Activated T-helper 1 cell treated with anti-CD3 and anti-CD28 coated beads, Interleukin-12 subunit alpha, Interleukin-12 subunit beta, Interleukin-2, Interleukin-4 antibody, amounts not matched to agents 30 ng/mL and 10 ng/mL and 1 ng/mL, durations not matched to agents 14 hours and 24 hours and 36 hours (primary cell): Measurements from ENCODE around the gene OR51A7. TPM values are rescaled to one million over a fixed set of nuclear protein-coding genes. Genes with fewer than 3 reads are reported as not detected.
"Not testable (repeated sequence)": the region's sequence is repeated elsewhere in the genome, so short reads cannot be mapped to it uniquely, and the experiment has no call there.

Experiments
- DNase-seq: peaks from one replicate; pipeline ENCODE4 v3.0.0; 2021; ENCODE audit warnings: low spot score
- H3K27ac Mint-ChIP-seq: one replicate; pipeline ENCODE4 v1.8.0; 2021; ENCODE audit warnings: mild to moderate bottlenecking, mixed read lengths
- H3K27me3 Mint-ChIP-seq: one replicate; pipeline ENCODE4 v1.8.0; 2022; ENCODE audit warnings: mild to moderate bottlenecking, moderate library complexity, mixed read lengths; ENCODE audit not compliant: insufficient read depth
- H3K36me3 Mint-ChIP-seq: one replicate; pipeline ENCODE4 v1.8.0; 2021; ENCODE audit warnings: low read depth, mixed read lengths
- H3K4me1 Mint-ChIP-seq: one replicate; pipeline ENCODE4 v1.8.0; 2021; ENCODE audit warnings: low read depth, mixed read lengths
- H3K4me3 Mint-ChIP-seq: one replicate; pipeline ENCODE4 v1.8.0; 2021; ENCODE audit warnings: mild to moderate bottlenecking, moderate library complexity, mixed read lengths
- H3K9me3 Mint-ChIP-seq: one replicate; pipeline ENCODE4 v1.8.0; 2021; ENCODE audit warnings: mixed read lengths
- intact Hi-C: fragments of 100-400 bp; cut with micrococcal nuclease; formaldehyde crosslinking; loops from one replicate; pipeline ENCODE4 v1.15.1; 2024
- total RNA-seq: library from RNA; stranded (reverse); gene quantifications from 2 replicates; pipeline ENCODE4 v1.2.3, GENCODE V29; 2022

Gene OR51A7
- total RNA-seq: not detected in 2 replicates

DNA sequence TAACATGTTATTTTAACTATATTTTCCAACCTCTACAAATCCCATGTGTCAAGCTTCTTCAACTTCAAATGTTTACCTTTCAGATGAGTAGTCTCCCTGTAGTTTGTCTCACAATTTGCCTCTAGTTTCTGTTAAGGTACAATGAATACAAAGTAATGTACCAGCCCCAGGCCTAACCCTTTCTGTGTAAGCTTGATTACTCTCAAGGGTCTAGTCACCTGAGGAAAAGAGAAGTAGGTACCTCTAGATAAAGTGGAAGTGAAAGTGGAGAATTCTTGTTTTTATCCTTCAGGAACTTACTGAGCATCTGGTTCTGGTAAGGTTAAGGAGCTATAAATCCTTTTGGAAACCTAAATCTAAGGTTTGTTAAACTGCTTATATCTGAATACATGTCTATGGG is at the start of gene OR51A7:
TSS of gene OR51A7 (plus strand) at position 300 of the 400 bp plus-strand sequence. CDS start 3,587 bp downstream, outside the sequence.
- no peaks in the 10 kb centered on the region for H3K9me3 Mint-ChIP-seq
- no peaks in the 10 kb centered on the region for H3K36me3 Mint-ChIP-seq
- H3K27ac Mint-ChIP-seq: no peak within 1 kb of the TSS
- no peaks in the 10 kb centered on the region for H3K4me1 Mint-ChIP-seq
- no peak within 1 kb of the TSS for H3K4me3 Mint-ChIP-seq
- H3K27me3 Mint-ChIP-seq: no peaks in the 10 kb centered on the region
- DNase-seq: no peak
- intact Hi-C loops: no loop called here

GRCh38 chr11:4854286-4854685 is 49.3 kb upstream of the OR51A7 start:
- H3K27me3 Mint-ChIP-seq, H3K27ac Mint-ChIP-seq, DNase-seq, H3K36me3 Mint-ChIP-seq, H3K9me3 Mint-ChIP-seq, H3K4me3 Mint-ChIP-seq, H3K4me1 Mint-ChIP-seq, intact Hi-C loops: not testable (repeated sequence)

- Mint-ChIP-seq H3K27me3 (no peaks in the 10 kb centered on the region), H3K4me3 (no peak overlapping the region), H3K27ac (no peak overlapping the region), H3K36me3 (no peaks in the 10 kb centered on the region), H3K9me3 (no peaks in the 10 kb centered on the region), H3K4me1 (no peaks in the 10 kb centered on the region)
- intact Hi-C loops: no loop called here
- no peak for DNase-seq
Observed at GRCh38 chr11:4862447-4863236, 40.9 kb upstream of the OR51A7 start.

DNA sequence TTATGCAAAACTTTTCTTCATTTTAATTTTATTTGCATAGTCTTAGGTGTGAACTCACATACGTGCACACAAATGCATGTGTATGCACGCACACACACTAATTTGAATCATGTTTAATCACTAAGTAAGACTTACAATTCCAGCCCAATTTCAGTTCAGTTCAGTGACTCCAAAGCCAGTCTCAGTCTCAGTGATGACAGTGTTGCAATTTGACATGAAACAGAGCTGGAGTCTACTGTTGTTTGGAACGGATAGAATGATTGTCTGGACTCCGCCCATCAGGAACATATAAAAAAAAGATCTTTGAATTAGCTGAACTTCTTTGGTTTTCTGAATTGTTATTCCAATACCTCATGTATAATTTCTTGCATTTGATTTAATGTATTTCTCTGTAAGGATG is 39.7 kb upstream of the OR51A7 start:
- intact Hi-C loops: no loop called here
- Mint-ChIP-seq H3K4me3 (no peak overlapping the region), H3K9me3 (no peaks in the 10 kb centered on the region), H3K27me3 (no peaks in the 10 kb centered on the region), H3K36me3 (no peaks in the 10 kb centered on the region), H3K27ac (no peak overlapping the region), H3K4me1 (no peaks in the 10 kb centered on the region)
- DNase-seq: no peak

DNA sequence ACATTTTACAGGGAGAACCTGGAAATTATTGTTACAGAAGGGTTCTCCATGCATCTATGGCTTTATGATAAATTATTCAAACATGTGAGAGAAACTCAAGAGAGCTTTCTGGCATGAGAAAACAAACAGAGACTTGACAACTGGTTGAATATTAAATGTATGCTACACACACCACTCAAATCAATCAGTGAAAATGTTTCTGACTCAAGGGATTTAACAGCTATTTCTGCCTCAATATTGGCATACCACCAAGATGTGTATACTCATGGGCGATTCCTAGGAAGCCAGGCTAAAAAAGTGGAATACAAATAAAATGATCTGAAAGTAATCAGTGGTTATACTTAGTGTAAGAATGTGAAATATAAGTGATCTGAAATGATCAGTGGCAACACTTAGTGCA is 37.7 kb upstream of the OR51A7 start:
- Mint-ChIP-seq H3K9me3 (no peaks in the 10 kb centered on the region), H3K4me1 (no peaks in the 10 kb centered on the region), H3K36me3 (no peaks in the 10 kb centered on the region), H3K4me3 (no peak overlapping the region), H3K27ac (no peak overlapping the region), H3K27me3 (no peaks in the 10 kb centered on the region)
- DNase-seq: no peak
- intact Hi-C loops: no loop called here

GRCh38 chr11:4881188-4881587 is 22.4 kb upstream of the OR51A7 start:
- H3K27ac Mint-ChIP-seq: no peak overlapping the region
- no peaks in the 10 kb centered on the region for H3K9me3 Mint-ChIP-seq
- no peak for DNase-seq
- no peak overlapping the region for H3K4me3 Mint-ChIP-seq
- intact Hi-C loops: no loop called here
- H3K36me3 Mint-ChIP-seq: no peaks in the 10 kb centered on the region
- no peaks in the 10 kb centered on the region for H3K4me1 Mint-ChIP-seq
- H3K27me3 Mint-ChIP-seq: no peaks in the 10 kb centered on the region

- no peaks in the 10 kb centered on the region for H3K36me3 Mint-ChIP-seq
- H3K4me3 Mint-ChIP-seq: no peak within 1 kb of the TSS
- intact Hi-C loops: no loop called here
- H3K27ac Mint-ChIP-seq: no peak within 1 kb of the TSS
- H3K9me3 Mint-ChIP-seq: no peaks in the 10 kb centered on the region
- no peak for DNase-seq
- H3K27me3 Mint-ChIP-seq: no peaks in the 10 kb centered on the region
- H3K4me1 Mint-ChIP-seq: no peaks in the 10 kb centered on the region
Observed at GRCh38 chr11:4881860-4882500, 21.6 kb upstream of the OR51A7 start, which contains the start of gene OR51T1. Gene OR51T1 (plus strand): TSS chr11:4881900. CDS start chr11:4881900, 0 bp downstream.

DNA sequence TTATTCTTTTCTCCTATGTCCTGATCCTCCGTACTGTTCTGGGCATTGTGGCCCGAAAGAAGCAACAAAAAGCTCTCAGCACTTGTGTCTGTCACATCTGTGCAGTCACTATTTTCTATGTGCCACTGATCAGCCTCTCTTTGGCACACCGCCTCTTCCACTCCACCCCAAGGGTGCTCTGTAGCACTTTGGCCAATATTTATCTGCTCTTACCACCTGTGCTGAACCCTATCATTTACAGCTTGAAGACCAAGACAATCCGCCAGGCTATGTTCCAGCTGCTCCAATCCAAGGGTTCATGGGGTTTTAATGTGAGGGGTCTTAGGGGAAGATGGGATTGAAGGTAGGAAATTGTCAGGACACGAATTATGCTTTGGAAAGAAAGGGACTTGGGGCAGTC is 21.0 kb upstream of the OR51A7 start:
- no peak overlapping the region for H3K4me3 Mint-ChIP-seq
- H3K9me3 Mint-ChIP-seq: no peaks in the 10 kb centered on the region
- H3K27ac Mint-ChIP-seq: no peak overlapping the region
- no peaks in the 10 kb centered on the region for H3K27me3 Mint-ChIP-seq
- intact Hi-C loops: no loop called here
- H3K36me3 Mint-ChIP-seq: no peaks in the 10 kb centered on the region
- no peak for DNase-seq
- H3K4me1 Mint-ChIP-seq: no peaks in the 10 kb centered on the region

- no peaks in the 10 kb centered on the region for H3K9me3 Mint-ChIP-seq
- no peak overlapping the region for H3K4me3 Mint-ChIP-seq
- H3K27ac Mint-ChIP-seq: no peak overlapping the region
- no peaks in the 10 kb centered on the region for H3K27me3 Mint-ChIP-seq
- no peaks in the 10 kb centered on the region for H3K36me3 Mint-ChIP-seq
- intact Hi-C loops: no loop called here
- DNase-seq: no peak
- no peaks in the 10 kb centered on the region for H3K4me1 Mint-ChIP-seq
Observed at GRCh38 chr11:4884361-4884760, 19.2 kb upstream of the OR51A7 start.

DNA sequence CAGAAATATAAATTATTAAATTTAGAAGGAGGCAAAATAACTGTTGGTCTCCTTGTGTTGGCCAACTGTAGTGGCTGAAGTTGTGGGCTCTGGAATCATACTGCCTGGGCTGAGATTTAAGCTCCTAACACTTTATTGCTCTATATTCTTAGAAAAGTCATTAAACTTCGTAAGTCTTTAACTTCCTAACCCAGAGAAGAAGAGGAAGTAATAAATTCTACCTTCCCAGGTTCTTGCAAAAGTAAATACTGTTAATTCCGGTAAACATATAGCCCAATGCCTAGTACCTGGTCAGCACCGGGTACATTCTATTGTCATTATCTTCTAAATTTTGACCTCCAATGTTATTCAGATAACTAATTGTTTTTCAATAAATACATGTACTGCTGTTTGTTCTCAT is 17.4 kb upstream of the OR51A7 start:
- H3K4me3 Mint-ChIP-seq: no peak overlapping the region
- no peaks in the 10 kb centered on the region for H3K9me3 Mint-ChIP-seq
- H3K36me3 Mint-ChIP-seq: no peaks in the 10 kb centered on the region
- no peak for DNase-seq
- H3K27ac Mint-ChIP-seq: no peak overlapping the region
- intact Hi-C loops: no loop called here
- H3K27me3 Mint-ChIP-seq: peaks cover 4% of the 10 kb centered on the region
- no peaks in the 10 kb centered on the region for H3K4me1 Mint-ChIP-seq

- no peaks in the 10 kb centered on the region for H3K36me3 Mint-ChIP-seq
- H3K4me1 Mint-ChIP-seq: no peaks in the 10 kb centered on the region
- H3K4me3 Mint-ChIP-seq: no peak overlapping the region
- H3K27ac Mint-ChIP-seq: no peak overlapping the region
- intact Hi-C loops: no loop called here
- DNase-seq: no peak
- peaks cover 4% of the 10 kb centered on the region for H3K27me3 Mint-ChIP-seq
- no peaks in the 10 kb centered on the region for H3K9me3 Mint-ChIP-seq
Observed at GRCh38 chr11:4887591-4887990, 16.0 kb upstream of the OR51A7 start.

GRCh38 chr11:4890279-4890678 is 13.3 kb upstream of the OR51A7 start:
- Mint-ChIP-seq H3K4me3 (no peak overlapping the region), H3K9me3 (no peaks in the 10 kb centered on the region), H3K36me3 (no peaks in the 10 kb centered on the region), H3K4me1 (no peaks in the 10 kb centered on the region), H3K27me3 (peaks cover 4% of the 10 kb centered on the region), H3K27ac (no peak overlapping the region)
- intact Hi-C loops: no loop called here
- DNase-seq: no peak

DNA sequence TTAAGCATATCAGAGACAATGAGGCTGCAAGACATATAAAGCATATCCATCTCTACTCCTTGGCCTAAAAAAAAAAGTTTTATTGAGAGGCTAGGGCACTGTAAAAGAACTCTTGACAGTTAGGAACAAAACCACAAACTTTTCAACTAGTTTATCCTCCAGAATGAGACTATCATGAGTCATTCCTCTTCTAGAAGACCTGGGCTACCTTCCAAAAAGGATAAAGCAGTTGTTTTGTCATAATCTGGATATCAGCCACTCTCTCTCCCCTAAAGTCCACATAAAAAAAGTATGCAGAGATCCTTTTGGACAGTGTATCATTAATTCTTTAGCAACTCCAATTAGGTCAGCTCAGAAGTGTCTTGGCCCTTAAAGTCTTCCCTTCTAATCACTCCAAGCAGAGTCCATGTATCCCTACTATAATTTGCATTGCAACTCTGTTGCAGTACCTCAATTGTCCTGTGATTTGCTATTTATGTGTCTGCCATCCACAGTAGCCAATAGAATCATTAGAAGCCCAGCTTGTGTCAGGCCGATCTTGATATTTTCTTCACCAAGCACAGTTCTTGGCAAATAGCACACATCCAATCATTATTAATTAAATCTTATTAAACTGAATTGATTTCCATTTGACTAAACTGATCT is 11.5 kb upstream of the OR51A7 start:
- H3K4me3 Mint-ChIP-seq: no peak overlapping the region
- no peaks in the 10 kb centered on the region for H3K4me1 Mint-ChIP-seq
- no peak overlapping the region for H3K27ac Mint-ChIP-seq
- DNase-seq: no peak
- intact Hi-C loops: no loop called here
- H3K27me3 Mint-ChIP-seq: peaks cover 4% of the 10 kb centered on the region
- no peaks in the 10 kb centered on the region for H3K9me3 Mint-ChIP-seq
- no peaks in the 10 kb centered on the region for H3K36me3 Mint-ChIP-seq
